A549 treated with ZK216348 at 1 μM for 4 hours (cell line): ENCODE data around the gene SLC17A4. TPM values are rescaled to one million over a fixed set of nuclear protein-coding genes. Genes with fewer than 3 reads are reported as not detected.

Source experiments
- total RNA-seq: library from RNA; stranded (reverse); fragments of 200-300 nt; extraction: Qiagen RNA extraction; gene quantifications from 5 replicates; pipeline ENCODE4 v1.2.3, GENCODE V29; 2022; ENCODE audit warnings: low read depth

Gene SLC17A4, protein sequence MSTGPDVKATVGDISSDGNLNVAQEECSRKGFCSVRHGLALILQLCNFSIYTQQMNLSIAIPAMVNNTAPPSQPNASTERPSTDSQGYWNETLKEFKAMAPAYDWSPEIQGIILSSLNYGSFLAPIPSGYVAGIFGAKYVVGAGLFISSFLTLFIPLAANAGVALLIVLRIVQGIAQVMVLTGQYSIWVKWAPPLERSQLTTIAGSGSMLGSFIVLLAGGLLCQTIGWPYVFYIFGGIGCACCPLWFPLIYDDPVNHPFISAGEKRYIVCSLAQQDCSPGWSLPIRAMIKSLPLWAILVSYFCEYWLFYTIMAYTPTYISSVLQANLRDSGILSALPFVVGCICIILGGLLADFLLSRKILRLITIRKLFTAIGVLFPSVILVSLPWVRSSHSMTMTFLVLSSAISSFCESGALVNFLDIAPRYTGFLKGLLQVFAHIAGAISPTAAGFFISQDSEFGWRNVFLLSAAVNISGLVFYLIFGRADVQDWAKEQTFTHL
- total RNA-seq = not detected in 5 replicates

DNA sequence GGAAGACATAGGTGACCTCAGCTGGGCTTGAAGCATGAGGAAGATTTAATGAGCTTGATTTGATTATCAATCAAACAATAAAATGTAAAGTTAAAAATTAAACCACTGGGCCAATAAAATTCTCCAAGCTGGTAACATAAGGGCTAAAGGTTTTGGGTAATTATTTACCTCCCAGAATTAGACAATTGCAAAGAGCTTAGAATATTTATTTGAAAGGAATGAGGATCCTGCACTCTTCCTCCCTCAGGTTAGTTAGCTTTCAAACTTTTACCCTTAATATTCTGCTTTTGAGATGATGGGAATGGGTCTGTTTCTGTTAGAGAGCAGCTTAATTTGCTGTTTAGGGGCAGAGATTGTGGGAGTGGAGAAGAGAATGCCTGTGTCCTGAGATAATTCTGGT is at the start of gene SLC17A4:
Gene SLC17A4 (plus strand): TSS at position 208 of the 400 bp plus-strand sequence. CDS start 7,221 bp downstream, outside the sequence.

Other genes starting within 250 kb of the SLC17A4 start
- gene SCGN, start 102.5 kb upstream of the SLC17A4 start, total RNA-seq = 0.13 to 0.26 TPM (median 0.17 TPM) in 3 of 5 replicates, not detected in the others
- gene SLC17A1, start 77.3 kb downstream of the SLC17A4 start, total RNA-seq = 0.14 TPM in 1 of 5 replicates, not detected in the others
- 0.87 to 2.0 TPM (median 1.1 TPM) in 5 replicates for gene SLC17A3, start 119.5 kb downstream of the SLC17A4 start, total RNA-seq
- not detected in 5 replicates for gene SLC17A2, start 175.9 kb downstream of the SLC17A4 start, total RNA-seq
- gene TRIM38, start 208.1 kb downstream of the SLC17A4 start, total RNA-seq = 1.5 to 2.1 TPM (median 1.7 TPM) in 5 replicates